GM18867 (cell line): ENCODE data around the gene GCSAM.
A peak's percentile ranks its signal among the peaks of the same experiment; 100 is the strongest.

Experiments
- ATAC-seq: cut with Tn5 transposase; IDR thresholded peaks from one replicate; pipeline ENCODE4 v1.9.1; 2021; ENCODE audit warnings: mild to moderate bottlenecking, moderate library complexity; ENCODE audit not compliant: unreplicated experiment

The GCSAM gene

DNA sequence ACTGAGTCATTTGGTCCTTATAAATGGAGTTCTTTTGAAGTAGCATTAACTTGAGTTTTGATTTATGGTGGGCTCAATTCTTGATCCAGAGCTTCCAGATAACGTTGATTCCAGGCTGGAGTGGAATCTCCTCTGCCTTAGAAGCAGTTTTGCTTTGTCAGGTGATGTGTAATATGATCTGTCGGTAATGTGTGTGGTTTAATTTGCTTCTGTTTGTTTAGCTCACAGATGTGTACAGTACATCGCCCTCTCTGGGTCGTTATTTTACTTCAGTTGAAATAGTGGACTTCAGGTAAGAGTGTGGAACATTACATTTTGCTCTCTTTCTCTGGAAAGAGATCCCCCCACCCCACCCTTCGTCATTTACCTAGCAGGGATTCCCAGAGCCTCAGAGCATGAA, 23.7 kb downstream of the GCSAM start:
- ATAC-seq = no peak

GRCh38 chr3:112104774-112105173, 28.3 kb downstream of the GCSAM start:
- ATAC-seq = no peak

GRCh38 chr3:112101916-112102315, 31.1 kb downstream of the GCSAM start:
- ATAC-seq = no peak

DNA sequence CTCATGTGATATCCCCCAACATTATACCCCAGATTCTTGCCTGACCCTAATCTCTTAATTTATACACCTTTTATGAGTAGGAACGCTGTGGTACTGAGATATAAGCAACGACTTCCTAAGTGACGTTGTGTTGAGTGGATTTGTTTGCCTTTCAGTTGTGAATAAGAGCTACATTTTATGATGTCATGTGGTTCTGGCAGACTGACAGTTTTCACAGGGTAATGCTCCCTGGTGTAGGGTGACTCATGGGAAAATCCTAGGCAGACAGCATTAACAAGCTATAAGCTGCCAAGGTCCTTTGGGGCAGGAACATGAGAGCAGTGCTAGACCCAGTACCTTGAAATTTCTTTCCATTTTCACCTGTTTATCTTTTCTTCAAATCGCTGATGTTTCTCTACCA, 35.7 kb downstream of the GCSAM start:
- no peak for ATAC-seq

DNA sequence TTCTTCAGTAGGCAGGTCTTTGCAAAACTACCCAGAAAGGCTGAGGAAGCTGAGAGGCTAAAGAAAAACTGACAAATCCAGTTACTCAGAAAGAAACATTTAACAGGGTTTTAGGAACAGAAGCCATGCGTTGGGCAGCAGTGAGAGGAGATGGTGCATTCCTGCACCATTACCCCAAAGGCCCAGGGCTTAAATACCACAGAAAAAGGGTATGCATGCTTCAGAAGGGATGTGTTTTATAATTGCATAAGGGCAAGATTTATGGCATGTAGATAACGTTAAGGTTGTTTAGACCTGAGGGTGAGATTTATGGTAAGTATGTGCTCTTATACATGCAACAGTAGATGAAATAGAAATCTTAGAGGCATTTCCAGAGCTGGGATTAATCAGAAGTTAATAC, 36.9 kb downstream of the GCSAM start:
- ATAC-seq = no peak

- ATAC-seq = no peak
Measured at GRCh38 chr3:112095731-112096130, 37.3 kb downstream of the GCSAM start.

- no peak for ATAC-seq
Measured at GRCh38 chr3:112093180-112093522, 39.9 kb downstream of the GCSAM start.

- no peak for ATAC-seq
Measured at GRCh38 chr3:112092496-112093179, 40.4 kb downstream of the GCSAM start.

- no peak for ATAC-seq
Measured at GRCh38 chr3:112090887-112091586, 42.0 kb downstream of the GCSAM start.

- ATAC-seq = no peak
Measured at GRCh38 chr3:112089956-112090886, 42.8 kb downstream of the GCSAM start.

GRCh38 chr3:112088944-112089343, 44.1 kb downstream of the GCSAM start:
- no peak for ATAC-seq

DNA sequence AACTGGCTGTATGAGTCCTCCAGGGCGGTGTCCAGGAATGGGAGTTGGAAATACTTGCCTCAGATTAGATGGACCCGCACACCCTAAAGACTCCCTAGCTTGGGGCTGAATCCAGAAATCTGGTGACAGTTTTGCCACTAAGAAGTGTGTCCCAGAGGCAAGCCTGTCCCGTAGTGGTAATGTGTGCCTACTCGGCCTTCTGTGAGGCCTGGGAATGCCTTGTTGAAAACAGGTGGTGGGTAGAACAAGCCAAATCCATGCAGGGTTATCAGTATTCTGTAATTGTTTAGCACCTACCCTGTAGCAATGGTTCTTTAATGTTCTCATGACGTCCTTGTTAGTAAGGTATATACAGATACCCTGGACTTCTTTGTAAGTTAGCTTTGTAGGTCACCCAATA, 45.3 kb downstream of the GCSAM start:
- no peak for ATAC-seq

GRCh38 chr3:112086875-112087524, 46.0 kb downstream of the GCSAM start:
- no peak for ATAC-seq

DNA sequence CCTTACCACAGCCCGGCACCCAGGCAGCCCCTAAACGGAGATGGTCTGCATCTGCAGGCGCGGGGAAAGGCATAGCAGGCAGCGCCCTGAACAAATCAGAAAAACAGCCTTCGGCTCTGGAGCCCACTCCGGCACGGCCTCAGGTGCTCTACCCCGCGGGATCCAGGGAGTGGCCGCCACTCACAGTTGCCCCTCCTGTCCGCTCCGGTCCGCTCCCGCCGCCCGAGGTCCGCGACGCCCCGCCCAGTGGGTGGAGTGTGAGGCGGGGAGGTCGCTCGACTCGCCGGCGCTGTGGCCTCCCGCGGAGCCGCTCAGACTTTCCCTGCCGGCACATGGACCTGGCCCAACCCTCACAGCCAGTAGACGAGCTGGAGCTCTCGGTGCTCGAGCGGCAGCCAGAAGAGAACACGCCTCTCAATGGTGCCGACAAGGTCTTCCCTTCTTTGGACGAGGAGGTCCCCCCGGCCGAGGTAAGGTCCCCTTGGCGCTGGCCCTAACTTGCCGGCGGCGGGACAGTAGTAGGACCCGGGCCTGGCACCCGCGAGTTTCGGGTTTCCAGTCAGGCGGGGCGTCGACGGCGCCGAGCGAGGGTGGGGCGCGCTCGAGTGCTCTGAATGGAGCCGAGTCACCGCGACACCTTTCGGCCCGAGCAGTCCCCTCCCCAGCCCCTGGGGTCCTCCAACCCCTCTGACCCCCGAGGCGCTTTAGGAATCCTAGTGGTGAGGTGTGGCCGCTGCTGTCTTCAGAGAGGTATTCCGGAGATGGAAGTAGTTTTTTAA, 46.8 kb downstream of the GCSAM start, which contains the start of gene C3orf52:
Gene C3orf52 (plus strand): TSS at position 314 of the 779 bp plus-strand sequence. CDS start 19 bp downstream, at position 333.
- ATAC-seq = peak; percentile 95

DNA sequence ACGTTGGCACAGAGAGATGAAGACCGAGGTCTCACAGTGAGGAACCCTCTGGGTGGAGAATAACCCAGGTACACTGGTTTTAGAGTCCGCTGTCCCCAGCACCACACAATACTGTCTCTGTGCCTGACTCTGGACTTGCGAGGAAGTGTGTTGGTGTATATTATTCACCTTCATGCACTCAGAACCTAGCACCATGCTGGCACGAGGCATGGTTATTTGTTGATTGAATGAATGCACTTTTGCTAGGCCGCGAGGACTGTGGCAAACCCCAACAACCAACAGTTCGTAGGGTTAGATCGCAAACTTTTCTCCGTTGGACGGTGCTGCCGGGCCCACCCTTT, 47.3 kb downstream of the GCSAM start:
- ATAC-seq = no peak

GRCh38 chr3:112084980-112085705, 47.9 kb downstream of the GCSAM start:
- no peak for ATAC-seq

- no peak for ATAC-seq
Measured at GRCh38 chr3:112083239-112083638, 49.8 kb downstream of the GCSAM start.

- ATAC-seq = peak; percentile 49
Measured at GRCh38 chr3:112078125-112079083, 54.6 kb downstream of the GCSAM start.
